DMS79 (cell line): ENCODE results near the gene CENPC.
A peak's percentile ranks its signal among the peaks of the same experiment; 100 is the strongest.
"Not testable (repeated sequence)": the region's sequence is repeated elsewhere in the genome, so short reads cannot be mapped to it uniquely, and the experiment has no call there.

ENCODE experiments used
- DNase-seq: peaks from one replicate; lab custom pipeline; 2025; lab: John Stamatoyannopoulos, UW

Gene CENPC

GRCh38 chr4:67545199-67546003 is at the start of gene CENPC:
TSS of gene CENPC (minus strand) at chr4:67545503. CDS start at chr4:67545355, 148 bp downstream.
- DNase-seq = peak; percentile 96

- no peak for DNase-seq
Observed at GRCh38 chr4:67593741-67594175, 48.5 kb upstream of the CENPC start.

GRCh38 chr4:67587156-67587555 is 41.9 kb upstream of the CENPC start:
- no peak for DNase-seq

GRCh38 chr4:67584496-67584895 is 39.2 kb upstream of the CENPC start:
- DNase-seq = no peak

- no peak for DNase-seq
Observed at GRCh38 chr4:67581913-67582312, 36.6 kb upstream of the CENPC start.

GRCh38 chr4:67581208-67581857 is 36.0 kb upstream of the CENPC start:
- DNase-seq = no peak

- DNase-seq = no peak
Observed at GRCh38 chr4:67580577-67580976, 35.3 kb upstream of the CENPC start.

- DNase-seq = no peak
Observed at GRCh38 chr4:67576538-67576937, 31.2 kb upstream of the CENPC start.

- DNase-seq = no peak
Observed at GRCh38 chr4:67576059-67576466, 30.8 kb upstream of the CENPC start.

- no peak for DNase-seq
Observed at GRCh38 chr4:67575232-67576058, 30.1 kb upstream of the CENPC start.

- DNase-seq = no peak
Observed at GRCh38 chr4:67573193-67573592, 27.9 kb upstream of the CENPC start.

- DNase-seq = no peak
Observed at GRCh38 chr4:67571975-67572374, 26.7 kb upstream of the CENPC start.

GRCh38 chr4:67570537-67570936 is 25.2 kb upstream of the CENPC start:
- no peak for DNase-seq

- DNase-seq = no peak
Observed at GRCh38 chr4:67568820-67569219, 23.5 kb upstream of the CENPC start.

GRCh38 chr4:67566335-67566734 is 21.0 kb upstream of the CENPC start:
- no peak for DNase-seq

GRCh38 chr4:67565284-67565683 is 20.0 kb upstream of the CENPC start:
- no peak for DNase-seq

- DNase-seq = no peak
Observed at GRCh38 chr4:67558493-67558892, 13.2 kb upstream of the CENPC start, which contains the start of gene STAP1. TSS of gene STAP1 (plus strand) at chr4:67558727. CDS start at chr4:67558810, 83 bp downstream.

- DNase-seq = no peak
Observed at GRCh38 chr4:67556436-67556835, 11.1 kb upstream of the CENPC start.

- no peak for DNase-seq
Observed at GRCh38 chr4:67555447-67555846, 10.1 kb upstream of the CENPC start.

GRCh38 chr4:67554096-67554495 is 8.8 kb upstream of the CENPC start:
- DNase-seq = no peak

GRCh38 chr4:67552146-67552792 is 7.0 kb upstream of the CENPC start:
- DNase-seq = not testable (repeated sequence)

GRCh38 chr4:67550857-67551256 is 5.6 kb upstream of the CENPC start:
- DNase-seq = no peak
